ENCODE data around the gene SNTB2.

The SNTB2 gene

DNA sequence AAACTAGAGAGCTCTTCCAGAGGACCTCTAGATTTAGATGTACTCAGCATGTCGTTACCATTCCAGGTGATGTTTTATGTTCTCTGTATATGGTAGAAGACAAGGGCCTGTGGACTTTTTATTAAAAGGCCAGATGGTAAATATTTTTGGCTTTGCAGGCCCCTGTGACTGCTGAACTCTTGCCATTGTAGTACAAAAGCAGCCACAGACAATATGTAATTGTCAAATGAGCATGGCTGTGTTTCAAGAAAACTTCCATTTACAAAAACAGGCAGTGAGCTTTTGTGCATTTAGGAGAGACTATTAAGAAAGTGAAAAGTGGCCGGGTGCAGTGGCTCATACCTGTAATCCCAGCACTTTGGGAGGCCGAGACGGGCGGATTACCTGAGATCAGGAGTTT lies 157.2 kb downstream of the SNTB2 start:
- DNase-seq (ENCODE audit: low spot score) = no peak

DNA sequence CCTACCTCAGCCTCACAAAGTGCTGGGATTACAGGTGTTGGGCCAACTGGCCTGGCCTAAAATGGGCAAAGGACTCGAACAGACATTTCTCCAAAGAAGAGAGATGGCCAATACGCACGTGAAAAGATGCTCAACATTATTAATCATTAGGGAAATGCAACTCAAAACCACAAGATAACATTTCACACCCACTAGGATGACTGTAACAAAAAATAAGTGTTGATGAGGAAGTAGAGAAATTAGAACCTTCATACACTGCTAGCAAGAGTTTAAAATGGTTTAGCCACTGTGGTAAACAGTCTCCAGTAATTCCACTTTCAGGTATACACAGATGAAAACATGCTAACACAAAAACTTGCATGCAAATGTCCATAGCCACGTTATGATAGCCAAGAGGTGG lies 159.0 kb downstream of the SNTB2 start:
- no peak for DNase-seq (ENCODE audit: low spot score)

DNA sequence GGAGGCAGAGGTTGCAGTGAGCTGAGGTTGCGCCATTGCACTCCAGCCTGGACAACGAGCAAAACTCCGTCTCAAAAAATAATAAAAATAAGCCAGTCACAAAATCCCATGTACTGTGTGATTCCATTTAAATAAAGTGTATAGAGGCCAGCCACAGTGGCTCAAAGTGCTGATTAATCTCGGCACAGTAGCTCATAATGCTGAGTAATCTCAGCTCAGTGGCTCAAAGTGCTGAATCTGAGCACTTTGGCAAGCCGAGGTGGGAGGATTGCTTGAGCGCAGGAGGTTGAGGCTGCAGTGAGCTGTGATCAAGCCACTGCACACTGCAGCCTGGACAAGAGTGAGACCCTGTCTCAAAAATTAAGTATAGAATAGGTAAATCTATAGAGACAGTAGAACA lies 159.7 kb downstream of the SNTB2 start:
- no peak for DNase-seq (ENCODE audit: low spot score)

DNA sequence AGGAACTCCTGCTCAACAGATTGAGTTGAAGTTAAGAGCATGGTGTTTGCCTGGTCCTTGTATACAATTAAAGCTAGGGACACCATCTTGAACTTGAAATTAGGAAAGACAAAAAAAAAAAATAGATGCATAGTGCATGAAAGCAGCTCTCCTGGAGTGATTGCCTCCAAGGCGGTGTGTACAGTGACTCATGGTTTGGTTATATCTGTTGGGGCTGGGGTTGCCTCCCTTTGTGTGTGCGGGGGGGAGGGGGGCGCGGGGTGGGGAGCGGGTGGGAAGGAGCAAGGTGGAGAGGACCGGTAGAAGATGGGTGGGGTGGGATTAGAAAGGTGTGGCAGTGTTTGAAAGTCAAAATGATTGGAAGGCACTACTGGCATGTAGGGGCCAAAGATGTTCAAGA lies 161.3 kb downstream of the SNTB2 start:
- no peak for DNase-seq (ENCODE audit: low spot score)

DNA sequence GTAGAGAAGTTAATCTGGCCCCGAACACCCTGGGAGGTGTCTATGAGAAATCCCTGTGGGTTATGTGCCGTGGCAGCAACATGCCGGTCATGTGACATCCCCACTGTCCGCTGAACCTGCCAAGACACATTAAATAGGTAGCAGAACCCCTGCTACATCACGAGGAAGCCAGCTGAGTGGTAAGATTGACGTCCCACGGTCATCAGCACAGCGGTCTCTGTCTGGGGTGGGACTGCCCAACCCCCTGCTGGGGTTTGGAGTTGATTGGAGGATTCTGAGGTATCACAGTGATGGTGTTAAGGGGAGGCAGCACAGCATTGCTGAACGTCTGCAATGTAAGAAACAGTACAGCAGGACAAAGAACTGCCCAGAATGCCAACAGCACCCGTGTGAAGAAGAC lies 162.6 kb downstream of the SNTB2 start:
- DNase-seq (ENCODE audit: low spot score) = no peak

DNA sequence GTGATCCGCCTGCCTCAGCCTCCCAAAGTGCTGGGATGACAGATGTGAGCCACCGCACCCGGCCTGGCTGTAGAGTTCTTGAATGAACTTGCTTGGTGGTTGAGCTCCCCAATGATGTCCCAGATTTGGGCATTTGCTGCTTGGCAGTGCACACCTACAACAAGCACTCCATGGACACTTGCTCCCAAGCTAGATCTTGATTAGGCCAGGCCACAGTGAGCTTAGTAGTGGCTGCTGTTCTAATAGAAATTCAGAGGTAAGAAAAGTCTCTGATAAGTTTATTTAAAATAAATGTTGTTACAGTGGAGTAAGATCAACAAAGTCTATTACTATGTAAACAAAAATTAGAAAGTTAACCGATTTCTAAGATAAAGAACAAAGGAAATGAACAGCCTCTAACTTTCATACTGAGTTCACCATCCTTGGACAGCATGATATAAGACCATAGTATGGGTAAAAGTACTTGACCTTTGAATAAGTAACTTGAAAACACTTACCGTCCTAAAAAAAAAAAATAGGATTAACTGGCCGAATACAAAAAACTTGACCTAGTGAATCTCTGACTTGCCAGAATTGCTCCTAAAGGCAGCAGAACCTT lies 163.7 kb downstream of the SNTB2 start:
- DNase-seq (ENCODE audit: low spot score) = no peak

DNA sequence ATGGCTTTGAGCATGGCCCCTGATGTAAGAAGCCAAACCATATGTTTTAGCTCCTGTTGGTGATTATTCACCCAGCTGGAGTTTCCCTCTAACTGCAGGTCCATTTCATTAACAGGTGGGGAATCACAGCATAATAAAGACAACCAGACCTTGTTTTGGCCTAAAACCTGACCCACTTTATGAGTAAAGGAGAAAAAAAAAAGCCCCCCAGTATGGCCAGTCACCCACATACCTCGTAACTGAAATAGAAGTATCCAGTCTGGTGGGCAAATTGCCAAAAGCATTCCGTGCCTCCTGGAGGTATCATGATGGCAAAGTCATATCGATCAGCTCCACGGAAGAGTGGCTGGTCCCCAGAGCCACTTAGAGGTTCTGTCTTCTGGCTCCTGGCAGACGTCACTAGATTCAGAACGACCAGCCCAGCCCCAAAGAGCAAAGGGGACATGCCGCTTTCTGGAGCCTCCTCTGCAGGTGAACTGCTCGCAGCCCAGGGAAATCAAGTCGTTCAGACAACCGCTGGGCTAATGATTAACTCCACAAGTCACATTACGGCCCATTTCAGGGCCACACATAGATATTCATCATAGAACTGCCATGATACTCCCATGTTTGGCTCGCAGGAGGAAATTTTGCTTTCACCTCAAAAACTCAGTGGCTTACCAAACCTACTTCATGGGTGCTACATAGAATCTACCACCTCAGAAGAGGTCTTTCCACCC lies 164.5 kb downstream of the SNTB2 start, which contains the start of gene TMED6:
Gene TMED6 (minus strand): TSS at position 478 of the 719 bp plus-strand sequence. CDS start 33 bp downstream, at position 445.
- no peak for DNase-seq (ENCODE audit: low spot score)
